CD4-positive, alpha-beta T cell treated with Interleukin-21 for 1 hour (primary cell): Measurements from ENCODE around the gene GART.
A peak's percentile ranks its signal among the peaks of the same experiment; 100 is the strongest.
"Not testable (repeated sequence)": the region's sequence is repeated elsewhere in the genome, so short reads cannot be mapped to it uniquely, and the experiment has no call there.

Source experiments
- DNase-seq: peaks from one replicate; pipeline ENCODE4 v3.0.0-alpha.2; 2020

GART gene

GRCh38 chr21:33541756-33542639 is at the start of gene GART:
Gene GART, minus strand, starts transcription at chr21:33542117. Its CDS starts 2,802 bp downstream, at chr21:33539315.
- DNase-seq: peak; percentile 88

- DNase-seq: peak; percentile 88
Observed at GRCh38 chr21:33588485-33589335, 46.8 kb upstream of the GART start, which contains the start of gene DONSON. Gene DONSON, minus strand, starts transcription at chr21:33588684. Its CDS starts 43 bp downstream, at chr21:33588641.

- DNase-seq: no peak
Observed at GRCh38 chr21:33587792-33588484, 46.0 kb upstream of the GART start.

GRCh38 chr21:33586927-33587326 is 45.0 kb upstream of the GART start:
- no peak for DNase-seq

GRCh38 chr21:33584455-33584854 is 42.5 kb upstream of the GART start:
- DNase-seq: no peak

GRCh38 chr21:33578959-33579542 is 37.1 kb upstream of the GART start:
- DNase-seq: no peak

- DNase-seq: no peak
Observed at GRCh38 chr21:33578214-33578613, 36.3 kb upstream of the GART start.

GRCh38 chr21:33576741-33577141 is 34.8 kb upstream of the GART start:
- not testable (repeated sequence) for DNase-seq

GRCh38 chr21:33572350-33572749 is 30.4 kb upstream of the GART start:
- DNase-seq: no peak

- no peak for DNase-seq
Observed at GRCh38 chr21:33569991-33570390, 28.1 kb upstream of the GART start.

GRCh38 chr21:33568448-33568847 is 26.5 kb upstream of the GART start:
- DNase-seq: no peak

GRCh38 chr21:33567914-33568313 is 26.0 kb upstream of the GART start:
- DNase-seq: no peak

GRCh38 chr21:33566514-33566913 is 24.6 kb upstream of the GART start:
- DNase-seq: no peak

GRCh38 chr21:33562389-33562788 is 20.5 kb upstream of the GART start:
- DNase-seq: no peak

- DNase-seq: no peak
Observed at GRCh38 chr21:33561373-33561772, 19.5 kb upstream of the GART start.

- no peak for DNase-seq
Observed at GRCh38 chr21:33560965-33561364, 19.0 kb upstream of the GART start.

GRCh38 chr21:33559813-33560212 is 17.9 kb upstream of the GART start:
- DNase-seq: no peak

GRCh38 chr21:33558777-33559421 is 17.0 kb upstream of the GART start:
- DNase-seq: no peak

GRCh38 chr21:33557447-33557846 is 15.5 kb upstream of the GART start:
- DNase-seq: no peak

GRCh38 chr21:33554982-33555344 is 13.0 kb upstream of the GART start:
- DNase-seq: no peak

GRCh38 chr21:33554236-33554981 is 12.5 kb upstream of the GART start:
- DNase-seq: no peak
